HepG2 (cell line): Measurements from ENCODE around the gene UPB1. TPM values are rescaled to one million over a fixed set of nuclear protein-coding genes. Genes with fewer than 3 reads are reported as not detected.

ENCODE experiments used
- ELF4 ChIP-seq: sonication (generic); formaldehyde crosslinking; IDR thresholded peaks from 2 replicates; pipeline ENCODE4 v1.5.0; 2020; ENCODE audit warnings: missing genetic modification reagents, mild to moderate bottlenecking, moderate library complexity, borderline replicate concordance
- GLI4 ChIP-seq: sonication (generic); formaldehyde crosslinking; IDR thresholded peaks from 2 replicates; pipeline ENCODE4 v1.5.1; 2020; ENCODE audit warnings: missing genetic modification reagents, mild to moderate bottlenecking, moderate library complexity, borderline replicate concordance
- JUNB ChIP-seq: sonication (generic); formaldehyde crosslinking; IDR thresholded peaks from 2 replicates; pipeline ENCODE4 v1.8.0; 2022; ENCODE audit warnings: missing genetic modification reagents, mild to moderate bottlenecking, borderline replicate concordance
- MBD4 ChIP-seq: IDR thresholded peaks from 2 replicates; pipeline ENCODE4 v1.6.1; 2012; ENCODE audit warnings: low read length, inconsistent platforms, borderline replicate concordance
- MED13 ChIP-seq: sonication (generic); formaldehyde crosslinking; IDR thresholded peaks from 2 replicates; pipeline ENCODE4 v1.5.0; 2020; ENCODE audit warnings: missing genetic modification reagents
- NFRKB ChIP-seq: fragments of 450-650 bp; IDR thresholded peaks from 2 replicates; pipeline ENCODE4 v1.6.1; 2017
- SMARCC2 ChIP-seq: fragments of 450-650 bp; IDR thresholded peaks from 2 replicates; pipeline ENCODE4 v1.6.1; 2017; ENCODE audit warnings: antibody characterized with exemption, mild to moderate bottlenecking
- TEAD3 ChIP-seq: optimal IDR thresholded peaks from 2 replicates; pipeline ENCODE3; 2016; ENCODE audit warnings: borderline replicate concordance
- THAP11 ChIP-seq: IDR thresholded peaks from 2 replicates; pipeline ENCODE4 v1.6.1; 2016; ENCODE audit warnings: missing biosample characterization, missing genetic modification reagents
- U2AF2 ChIP-seq: fragments of 200-400 bp; formaldehyde crosslinking; IDR thresholded peaks from 2 replicates; pipeline ENCODE4 v1.6.1; 2017; ENCODE audit warnings: low read depth, mild to moderate bottlenecking, low read length
- ZNF10 ChIP-seq: sonication (generic); formaldehyde crosslinking; IDR thresholded peaks from 2 replicates; pipeline ENCODE4 v1.4.0; 2020; ENCODE audit warnings: mild to moderate bottlenecking, low read depth, missing genetic modification reagents, borderline replicate concordance
- ZNF234 ChIP-seq: sonication (generic); formaldehyde crosslinking; conservative IDR thresholded peaks from 2 replicates; pipeline ENCODE4 v1.5.1; 2020; ENCODE audit warnings: mild to moderate bottlenecking, missing genetic modification reagents
- ZNF256 ChIP-seq: sonication (generic); formaldehyde crosslinking; conservative IDR thresholded peaks from 2 replicates; pipeline ENCODE4 v1.4.0; 2020; ENCODE audit warnings: missing genetic modification reagents
- ZNF639 ChIP-seq: conservative IDR thresholded peaks from 2 replicates; pipeline ENCODE4 v1.6.1; 2018; ENCODE audit warnings: missing genetic modification reagents
- ZNF674 ChIP-seq: sonication (generic); formaldehyde crosslinking; IDR thresholded peaks from 2 replicates; pipeline ENCODE4 v1.5.0; 2020; ENCODE audit warnings: low read depth, mild to moderate bottlenecking, missing genetic modification reagents
- polyA plus RNA-seq, 8 experiments: library from polyadenylated mRNA; depleted of rRNA in 3 of 8; stranded (reverse) in 7 of 8; unstranded in 1 of 8; fragments of >200 nt; fragmentation: Illumina TruSeq in 4 of 8; extraction: Trizol in 4 of 8; gene quantifications; 2 replicates each; pipeline versions ENCODE4 v1.2.1 to v1.2.3, GENCODE V29; 2011 to 2016; ENCODE audit warnings: low read depth in 4 of 8, missing spikeins in 1 of 8, mixed read lengths in 1 of 8; ENCODE audit not compliant: insufficient read depth in 1 of 8
- total RNA-seq, 5 experiments: library from RNA; depleted of rRNA; stranded (reverse); fragments of >200 nt; fragmentation: Illumina TruSeq; extraction: Trizol; gene quantifications; 2 replicates each; pipeline ENCODE4 v1.2.3, GENCODE V29; 2016; ENCODE audit warnings: low read depth in 1 of 5
- TF ChIP-seq, protein P1 (sequence below): sonication (generic); formaldehyde crosslinking; conservative IDR thresholded peaks from 2 replicates; pipeline ENCODE4 v1.4.0; 2020; ENCODE audit warnings: missing genetic modification reagents

UPB1 gene
- total and polyA plus RNA-seq, 2 of the 13 experiments (the other 11 are each of a cell fraction or from before 2014, with no cell fraction given): 0.38 to 1.2 TPM

DNA sequence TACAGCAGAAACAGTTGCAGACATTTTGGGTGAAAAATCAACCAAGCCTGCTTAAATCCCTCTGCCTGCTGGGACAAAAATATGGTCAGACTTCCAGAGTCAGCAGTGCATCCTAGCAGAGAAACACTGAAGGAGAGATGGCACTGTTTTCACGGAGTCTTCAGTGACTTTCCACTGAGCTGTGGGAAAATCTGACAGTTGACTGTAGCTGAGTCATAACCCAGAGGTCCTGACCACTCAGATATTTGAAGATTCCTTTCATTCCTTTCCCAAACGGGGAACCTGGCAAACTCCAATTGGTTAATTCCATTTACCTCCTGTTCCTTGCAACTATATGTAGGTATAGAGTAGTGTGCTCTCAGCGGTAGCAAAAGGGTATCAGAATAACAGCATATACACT lies 20.9 kb upstream of the UPB1 start (continued):
- TF ChIP-seq ZNF674 (CRISPR knock-in tag) (no peak), ZNF639 (CRISPR knock-in tag) (no peak), GLI4 (CRISPR knock-in tag) (no peak), JUNB (CRISPR knock-in tag) (no peak), TEAD3 (CRISPR knock-in tag) (peak; percentile 40), SMARCC2 (no peak), MED13 (no peak), THAP11 (no peak), ZNF234 (CRISPR knock-in tag) (no peak), NFRKB (no peak), U2AF2 (no peak), MBD4 (no peak), ZNF10 (CRISPR knock-in tag) (no peak), ELF4 (no peak), ZNF256 (no peak)
- TF ChIP-seq, protein P1, sequence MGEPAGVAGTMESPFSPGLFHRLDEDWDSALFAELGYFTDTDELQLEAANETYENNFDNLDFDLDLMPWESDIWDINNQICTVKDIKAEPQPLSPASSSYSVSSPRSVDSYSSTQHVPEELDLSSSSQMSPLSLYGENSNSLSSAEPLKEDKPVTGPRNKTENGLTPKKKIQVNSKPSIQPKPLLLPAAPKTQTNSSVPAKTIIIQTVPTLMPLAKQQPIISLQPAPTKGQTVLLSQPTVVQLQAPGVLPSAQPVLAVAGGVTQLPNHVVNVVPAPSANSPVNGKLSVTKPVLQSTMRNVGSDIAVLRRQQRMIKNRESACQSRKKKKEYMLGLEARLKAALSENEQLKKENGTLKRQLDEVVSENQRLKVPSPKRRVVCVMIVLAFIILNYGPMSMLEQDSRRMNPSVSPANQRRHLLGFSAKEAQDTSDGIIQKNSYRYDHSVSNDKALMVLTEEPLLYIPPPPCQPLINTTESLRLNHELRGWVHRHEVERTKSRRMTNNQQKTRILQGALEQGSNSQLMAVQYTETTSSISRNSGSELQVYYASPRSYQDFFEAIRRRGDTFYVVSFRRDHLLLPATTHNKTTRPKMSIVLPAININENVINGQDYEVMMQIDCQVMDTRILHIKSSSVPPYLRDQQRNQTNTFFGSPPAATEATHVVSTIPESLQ (CRISPR knock-in tag): no peak
